HEK293 (cell line): ENCODE results near the gene KIAA0753.

Source experiments
- CTCF ChIA-PET: fragments of 350-600 bp; formaldehyde crosslinking; extraction: SDS; loops from one replicate; lab custom pipeline; 2021; ENCODE audit warnings: antibody characterized with exemption; lab: Yijun Ruan, JAX
- POLR2A ChIA-PET: fragments of 300-600 bp; formaldehyde crosslinking; extraction: SDS; loops from one replicate; lab custom pipeline; 2020; ENCODE audit warnings: antibody characterized with exemption, inconsistent platforms; lab: Yijun Ruan, JAX
- H3K27ac ChIP-seq: fragments of 200-500 bp; sonication (Bioruptor generic); 2 replicates; pipeline ENCODE4 v1.5.1; 2014; ENCODE audit warnings: low read depth, low read length, control low read depth, inconsistent platforms; ENCODE audit errors: extremely low read depth
- H3K36me3 ChIP-seq, 2 experiments: fragments of 200-500 bp in 1 of 2; sonication (Bioruptor generic) in 1 of 2; 1 replicate in 1 of 2; 2 replicates in 1 of 2; pipeline ENCODE4 v1.5.1; 2014 to 2017; ENCODE audit warnings: inconsistent platforms in 2 of 2, low read length in 2 of 2; ENCODE audit not compliant: control insufficient read depth in 2 of 2, insufficient read depth in 1 of 2
- H3K4me1 ChIP-seq: fragments of 200-500 bp; sonication (Bioruptor generic); 2 replicates; pipeline ENCODE4 v1.5.1; 2014; ENCODE audit warnings: mild to moderate bottlenecking, low read length, inconsistent platforms; ENCODE audit not compliant: control insufficient read depth, insufficient read depth
- H3K4me3 ChIP-seq: 2 replicates; pipeline ENCODE4 v1.5.1; 2011; ENCODE audit warnings: low read depth, mild to moderate bottlenecking, control low read depth, low read length, moderate library complexity
- H3K9me3 ChIP-seq: fragments of 200-500 bp; sonication (Bioruptor generic); 2 replicates; pipeline ENCODE4 v1.5.1; 2014; ENCODE audit warnings: low read depth, low read length, inconsistent platforms; ENCODE audit not compliant: control insufficient read depth, insufficient read depth
- SP2 ChIP-seq: fragments of 450-650 bp; formaldehyde crosslinking; IDR thresholded peaks from 2 replicates; pipeline ENCODE4 v1.5.1; 2016; ENCODE audit warnings: missing biosample characterization, missing genetic modification characterization
- ZFP69B ChIP-seq: fragments of 450-650 bp; formaldehyde crosslinking; IDR thresholded peaks from 2 replicates; pipeline ENCODE4 v1.5.1; 2016; ENCODE audit warnings: missing biosample characterization, missing genetic modification characterization
- ZNF10 ChIP-seq: fragments of 450-650 bp; formaldehyde crosslinking; IDR thresholded peaks from 2 replicates; pipeline ENCODE4 v1.5.1; 2017; ENCODE audit warnings: missing biosample characterization, missing genetic modification characterization
- ZNF133 ChIP-seq: fragments of 450-650 bp; formaldehyde crosslinking; IDR thresholded peaks from 2 replicates; pipeline ENCODE4 v1.5.1; 2016; ENCODE audit warnings: missing biosample characterization, missing genetic modification characterization
- ZNF155 ChIP-seq: fragments of 450-650 bp; formaldehyde crosslinking; IDR thresholded peaks from 2 replicates; pipeline ENCODE4 v1.5.1; 2016; ENCODE audit warnings: missing biosample characterization, missing genetic modification characterization
- ZNF274 ChIP-seq, 2 experiments: fragments of 200-500 bp in 1 of 2; fragments of 450-650 bp in 1 of 2; sonication (Bioruptor generic) in 1 of 2; formaldehyde crosslinking in 1 of 2; IDR thresholded peaks; 2 replicates each; pipeline versions ENCODE4 v1.5.1 to v1.6.1; 2014 to 2016; ENCODE audit warnings: borderline replicate concordance in 1 of 2, inconsistent platforms in 1 of 2, low read length in 1 of 2, missing biosample characterization in 1 of 2, missing genetic modification characterization in 1 of 2
- ZNF335 ChIP-seq: fragments of 450-650 bp; formaldehyde crosslinking; conservative IDR thresholded peaks from 2 replicates; pipeline ENCODE4 v1.5.1; 2016; ENCODE audit warnings: missing biosample characterization, missing genetic modification characterization
- ZNF394 ChIP-seq: fragments of 450-650 bp; formaldehyde crosslinking; IDR thresholded peaks from 2 replicates; pipeline ENCODE4 v1.5.1; 2016; ENCODE audit warnings: missing biosample characterization, missing genetic modification characterization, mild to moderate bottlenecking, moderate library complexity, borderline replicate concordance
- TF ChIP-seq, protein P1 (sequence below): fragments of 450-650 bp; formaldehyde crosslinking; conservative IDR thresholded peaks from 2 replicates; pipeline ENCODE4 v1.5.1; 2016; ENCODE audit warnings: low read depth, missing biosample characterization, missing genetic modification characterization
- TF ChIP-seq, protein P2 (sequence below): fragments of 450-650 bp; formaldehyde crosslinking; IDR thresholded peaks from 2 replicates; pipeline ENCODE4 v1.5.1; 2016; ENCODE audit warnings: missing biosample characterization, missing genetic modification characterization
- TF ChIP-seq, protein P3 (sequence below): fragments of 450-650 bp; formaldehyde crosslinking; IDR thresholded peaks from 2 replicates; pipeline ENCODE4 v1.5.1; 2016; ENCODE audit warnings: missing biosample characterization, missing genetic modification characterization, borderline replicate concordance
- TF ChIP-seq, protein P4 (sequence below): fragments of 450-650 bp; formaldehyde crosslinking; IDR thresholded peaks from 2 replicates; pipeline ENCODE4 v1.5.1; 2017; ENCODE audit warnings: missing biosample characterization, missing genetic modification characterization
- TF ChIP-seq, protein P5 (sequence below): fragments of 450-650 bp; formaldehyde crosslinking; IDR thresholded peaks from 2 replicates; pipeline ENCODE4 v1.5.0; 2017; ENCODE audit warnings: missing biosample characterization, missing genetic modification characterization, borderline replicate concordance
- TF ChIP-seq, protein P6 (sequence below): fragments of 450-650 bp; formaldehyde crosslinking; IDR thresholded peaks from 2 replicates; pipeline ENCODE4 v1.5.1; 2016; ENCODE audit warnings: missing biosample characterization, missing genetic modification characterization

Gene KIAA0753

DNA sequence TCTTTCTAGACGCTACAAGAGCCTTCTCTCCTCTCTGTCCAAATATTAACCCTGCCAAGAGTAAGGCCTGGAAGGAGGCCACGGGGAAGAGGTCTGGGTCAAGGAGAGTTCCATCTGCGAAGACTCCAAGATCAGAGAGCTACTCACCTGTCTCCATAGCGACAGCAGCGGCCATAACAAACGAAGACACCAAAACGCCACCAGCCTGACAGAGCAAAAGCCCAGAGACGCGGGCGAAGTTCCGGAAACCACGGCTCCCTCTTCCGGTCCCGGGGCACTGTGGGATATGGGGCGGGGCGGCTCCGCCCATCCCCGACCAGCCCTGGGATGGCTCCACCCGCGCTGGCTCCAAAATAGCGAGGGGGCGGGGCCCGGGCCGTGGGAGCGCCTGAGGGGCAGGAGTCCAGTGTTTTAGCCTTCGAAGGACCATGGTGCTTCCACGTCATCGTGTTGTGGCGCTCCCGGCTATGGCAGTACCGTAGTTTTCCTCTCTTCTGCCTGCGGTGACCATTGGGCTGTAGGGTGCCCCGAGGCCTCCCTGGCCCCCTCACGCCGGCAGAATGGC, 10.9 kb upstream of the KIAA0753 start, which contains the start of the genes C17orf100 and MED31 (continued):
- TF ChIP-seq SP2 (tag by site-specific recombination) = peak; percentile 94
- TF ChIP-seq, protein P1, sequence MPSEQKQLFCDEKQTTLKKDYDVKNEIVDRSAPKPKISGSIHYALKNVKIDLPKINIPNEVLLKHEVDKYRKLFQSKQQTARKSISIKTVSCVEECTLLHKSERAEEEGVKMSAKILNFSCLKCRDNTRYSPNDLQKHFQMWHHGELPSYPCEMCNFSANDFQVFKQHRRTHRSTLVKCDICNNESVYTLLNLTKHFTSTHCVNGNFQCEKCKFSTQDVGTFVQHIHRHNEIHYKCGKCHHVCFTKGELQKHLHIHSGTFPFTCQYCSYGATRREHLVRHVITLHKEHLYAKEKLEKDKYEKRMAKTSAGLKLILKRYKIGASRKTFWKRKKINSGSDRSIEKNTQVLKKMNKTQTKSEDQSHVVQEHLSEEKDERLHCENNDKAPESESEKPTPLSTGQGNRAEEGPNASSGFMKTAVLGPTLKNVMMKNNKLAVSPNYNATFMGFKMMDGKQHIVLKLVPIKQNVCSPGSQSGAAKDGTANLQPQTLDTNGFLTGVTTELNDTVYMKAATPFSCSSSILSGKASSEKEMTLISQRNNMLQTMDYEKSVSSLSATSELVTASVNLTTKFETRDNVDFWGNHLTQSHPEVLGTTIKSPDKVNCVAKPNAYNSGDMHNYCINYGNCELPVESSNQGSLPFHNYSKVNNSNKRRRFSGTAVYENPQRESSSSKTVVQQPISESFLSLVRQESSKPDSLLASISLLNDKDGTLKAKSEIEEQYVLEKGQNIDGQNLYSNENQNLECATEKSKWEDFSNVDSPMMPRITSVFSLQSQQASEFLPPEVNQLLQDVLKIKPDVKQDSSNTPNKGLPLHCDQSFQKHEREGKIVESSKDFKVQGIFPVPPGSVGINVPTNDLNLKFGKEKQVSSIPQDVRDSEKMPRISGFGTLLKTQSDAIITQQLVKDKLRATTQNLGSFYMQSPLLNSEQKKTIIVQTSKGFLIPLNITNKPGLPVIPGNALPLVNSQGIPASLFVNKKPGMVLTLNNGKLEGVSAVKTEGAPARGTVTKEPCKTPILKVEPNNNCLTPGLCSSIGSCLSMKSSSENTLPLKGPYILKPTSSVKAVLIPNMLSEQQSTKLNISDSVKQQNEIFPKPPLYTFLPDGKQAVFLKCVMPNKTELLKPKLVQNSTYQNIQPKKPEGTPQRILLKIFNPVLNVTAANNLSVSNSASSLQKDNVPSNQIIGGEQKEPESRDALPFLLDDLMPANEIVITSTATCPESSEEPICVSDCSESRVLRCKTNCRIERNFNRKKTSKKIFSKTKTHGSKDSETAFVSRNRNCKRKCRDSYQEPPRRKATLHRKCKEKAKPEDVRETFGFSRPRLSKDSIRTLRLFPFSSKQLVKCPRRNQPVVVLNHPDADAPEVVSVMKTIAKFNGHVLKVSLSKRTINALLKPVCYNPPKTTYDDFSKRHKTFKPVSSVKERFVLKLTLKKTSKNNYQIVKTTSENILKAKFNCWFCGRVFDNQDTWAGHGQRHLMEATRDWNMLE (tag by site-specific recombination) = peak; percentile 76

DNA sequence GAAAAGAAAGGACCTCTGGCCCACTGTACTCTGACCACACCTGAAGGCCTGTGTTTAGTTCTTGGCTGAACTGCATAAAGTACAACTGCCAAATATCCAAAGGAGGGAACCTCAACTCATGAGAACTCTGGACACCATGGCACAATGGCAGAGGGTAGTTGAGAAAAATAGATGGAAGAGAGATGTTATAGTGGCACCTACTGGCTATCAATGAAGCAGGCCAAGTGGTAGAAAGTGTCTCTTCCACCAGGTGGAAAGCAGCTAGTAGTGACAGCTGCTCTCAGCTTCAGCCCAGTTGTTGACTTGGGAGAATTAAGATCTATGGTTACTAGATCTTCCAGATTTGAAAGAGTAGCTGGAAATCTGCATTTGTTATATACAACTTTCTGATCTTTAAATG, 7.7 kb upstream of the KIAA0753 start:
- no peak overlapping the region for H3K27ac ChIP-seq
- peaks cover 15% of the 10 kb centered on the region for H3K4me1 ChIP-seq
- no peaks in the 10 kb centered on the region for H3K9me3 ChIP-seq
- ChIA-PET CTCF (interaction anchor here (0.7 to 1.0 kb wide), 3 partner anchors 19 to 177 kb away, joined by 3 to 6 read pairs (median 3); no protein-coding TSS in a partner anchor), POLR2A (interaction anchor here (0.6 to 1.3 kb wide), 2 partner anchors 8 to 83 kb away, joined by 4 to 5 read pairs; partner anchors contain the start of gene KIAA0753)
- H3K4me3 ChIP-seq = no peak overlapping the region
- H3K36me3 ChIP-seq = peaks cover 46 to 64% of the 10 kb centered on the region in 2 experiments
- TF ChIP-seq, protein P2, sequence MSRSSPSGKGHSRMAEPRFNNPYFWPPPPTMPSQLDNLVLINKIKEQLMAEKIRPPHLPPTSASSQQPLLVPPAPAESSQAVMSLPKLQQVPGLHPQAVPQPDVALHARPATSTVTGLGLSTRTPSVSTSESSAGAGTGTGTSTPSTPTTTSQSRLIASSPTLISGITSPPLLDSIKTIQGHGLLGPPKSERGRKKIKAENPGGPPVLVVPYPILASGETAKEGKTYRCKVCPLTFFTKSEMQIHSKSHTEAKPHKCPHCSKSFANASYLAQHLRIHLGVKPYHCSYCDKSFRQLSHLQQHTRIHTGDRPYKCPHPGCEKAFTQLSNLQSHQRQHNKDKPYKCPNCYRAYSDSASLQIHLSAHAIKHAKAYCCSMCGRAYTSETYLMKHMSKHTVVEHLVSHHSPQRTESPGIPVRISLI (tag by site-specific recombination) = no peak
- TF ChIP-seq ZNF335 (tag by site-specific recombination) (no peak), ZNF155 (no peak), ZNF133 (tag by site-specific recombination) (no peak), ZNF394 (tag by site-specific recombination) (no peak), ZFP69B (no peak), ZNF274 (IDR thresholded peaks at IDR 0.05; ENCODE audit: low read length) (no peak), ZNF274 (tag by site-specific recombination; IDR thresholded peaks at IDR 0.05; ENCODE audit: borderline replicate concordance) (no peak), ZNF10 (tag by site-specific recombination) (no peak)
- TF ChIP-seq, protein P3, sequence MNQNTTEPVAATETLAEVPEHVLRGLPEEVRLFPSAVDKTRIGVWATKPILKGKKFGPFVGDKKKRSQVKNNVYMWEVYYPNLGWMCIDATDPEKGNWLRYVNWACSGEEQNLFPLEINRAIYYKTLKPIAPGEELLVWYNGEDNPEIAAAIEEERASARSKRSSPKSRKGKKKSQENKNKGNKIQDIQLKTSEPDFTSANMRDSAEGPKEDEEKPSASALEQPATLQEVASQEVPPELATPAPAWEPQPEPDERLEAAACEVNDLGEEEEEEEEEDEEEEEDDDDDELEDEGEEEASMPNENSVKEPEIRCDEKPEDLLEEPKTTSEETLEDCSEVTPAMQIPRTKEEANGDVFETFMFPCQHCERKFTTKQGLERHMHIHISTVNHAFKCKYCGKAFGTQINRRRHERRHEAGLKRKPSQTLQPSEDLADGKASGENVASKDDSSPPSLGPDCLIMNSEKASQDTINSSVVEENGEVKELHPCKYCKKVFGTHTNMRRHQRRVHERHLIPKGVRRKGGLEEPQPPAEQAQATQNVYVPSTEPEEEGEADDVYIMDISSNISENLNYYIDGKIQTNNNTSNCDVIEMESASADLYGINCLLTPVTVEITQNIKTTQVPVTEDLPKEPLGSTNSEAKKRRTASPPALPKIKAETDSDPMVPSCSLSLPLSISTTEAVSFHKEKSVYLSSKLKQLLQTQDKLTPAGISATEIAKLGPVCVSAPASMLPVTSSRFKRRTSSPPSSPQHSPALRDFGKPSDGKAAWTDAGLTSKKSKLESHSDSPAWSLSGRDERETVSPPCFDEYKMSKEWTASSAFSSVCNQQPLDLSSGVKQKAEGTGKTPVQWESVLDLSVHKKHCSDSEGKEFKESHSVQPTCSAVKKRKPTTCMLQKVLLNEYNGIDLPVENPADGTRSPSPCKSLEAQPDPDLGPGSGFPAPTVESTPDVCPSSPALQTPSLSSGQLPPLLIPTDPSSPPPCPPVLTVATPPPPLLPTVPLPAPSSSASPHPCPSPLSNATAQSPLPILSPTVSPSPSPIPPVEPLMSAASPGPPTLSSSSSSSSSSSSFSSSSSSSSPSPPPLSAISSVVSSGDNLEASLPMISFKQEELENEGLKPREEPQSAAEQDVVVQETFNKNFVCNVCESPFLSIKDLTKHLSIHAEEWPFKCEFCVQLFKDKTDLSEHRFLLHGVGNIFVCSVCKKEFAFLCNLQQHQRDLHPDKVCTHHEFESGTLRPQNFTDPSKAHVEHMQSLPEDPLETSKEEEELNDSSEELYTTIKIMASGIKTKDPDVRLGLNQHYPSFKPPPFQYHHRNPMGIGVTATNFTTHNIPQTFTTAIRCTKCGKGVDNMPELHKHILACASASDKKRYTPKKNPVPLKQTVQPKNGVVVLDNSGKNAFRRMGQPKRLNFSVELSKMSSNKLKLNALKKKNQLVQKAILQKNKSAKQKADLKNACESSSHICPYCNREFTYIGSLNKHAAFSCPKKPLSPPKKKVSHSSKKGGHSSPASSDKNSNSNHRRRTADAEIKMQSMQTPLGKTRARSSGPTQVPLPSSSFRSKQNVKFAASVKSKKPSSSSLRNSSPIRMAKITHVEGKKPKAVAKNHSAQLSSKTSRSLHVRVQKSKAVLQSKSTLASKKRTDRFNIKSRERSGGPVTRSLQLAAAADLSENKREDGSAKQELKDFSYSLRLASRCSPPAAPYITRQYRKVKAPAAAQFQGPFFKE (tag by site-specific recombination) = no peak
- TF ChIP-seq, protein P4, sequence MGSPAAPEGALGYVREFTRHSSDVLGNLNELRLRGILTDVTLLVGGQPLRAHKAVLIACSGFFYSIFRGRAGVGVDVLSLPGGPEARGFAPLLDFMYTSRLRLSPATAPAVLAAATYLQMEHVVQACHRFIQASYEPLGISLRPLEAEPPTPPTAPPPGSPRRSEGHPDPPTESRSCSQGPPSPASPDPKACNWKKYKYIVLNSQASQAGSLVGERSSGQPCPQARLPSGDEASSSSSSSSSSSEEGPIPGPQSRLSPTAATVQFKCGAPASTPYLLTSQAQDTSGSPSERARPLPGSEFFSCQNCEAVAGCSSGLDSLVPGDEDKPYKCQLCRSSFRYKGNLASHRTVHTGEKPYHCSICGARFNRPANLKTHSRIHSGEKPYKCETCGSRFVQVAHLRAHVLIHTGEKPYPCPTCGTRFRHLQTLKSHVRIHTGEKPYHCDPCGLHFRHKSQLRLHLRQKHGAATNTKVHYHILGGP (tag by site-specific recombination) = no peak
- TF ChIP-seq, protein P5, sequence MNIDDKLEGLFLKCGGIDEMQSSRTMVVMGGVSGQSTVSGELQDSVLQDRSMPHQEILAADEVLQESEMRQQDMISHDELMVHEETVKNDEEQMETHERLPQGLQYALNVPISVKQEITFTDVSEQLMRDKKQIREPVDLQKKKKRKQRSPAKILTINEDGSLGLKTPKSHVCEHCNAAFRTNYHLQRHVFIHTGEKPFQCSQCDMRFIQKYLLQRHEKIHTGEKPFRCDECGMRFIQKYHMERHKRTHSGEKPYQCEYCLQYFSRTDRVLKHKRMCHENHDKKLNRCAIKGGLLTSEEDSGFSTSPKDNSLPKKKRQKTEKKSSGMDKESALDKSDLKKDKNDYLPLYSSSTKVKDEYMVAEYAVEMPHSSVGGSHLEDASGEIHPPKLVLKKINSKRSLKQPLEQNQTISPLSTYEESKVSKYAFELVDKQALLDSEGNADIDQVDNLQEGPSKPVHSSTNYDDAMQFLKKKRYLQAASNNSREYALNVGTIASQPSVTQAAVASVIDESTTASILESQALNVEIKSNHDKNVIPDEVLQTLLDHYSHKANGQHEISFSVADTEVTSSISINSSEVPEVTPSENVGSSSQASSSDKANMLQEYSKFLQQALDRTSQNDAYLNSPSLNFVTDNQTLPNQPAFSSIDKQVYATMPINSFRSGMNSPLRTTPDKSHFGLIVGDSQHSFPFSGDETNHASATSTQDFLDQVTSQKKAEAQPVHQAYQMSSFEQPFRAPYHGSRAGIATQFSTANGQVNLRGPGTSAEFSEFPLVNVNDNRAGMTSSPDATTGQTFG (tag by site-specific recombination) = no peak
- TF ChIP-seq, protein P6, sequence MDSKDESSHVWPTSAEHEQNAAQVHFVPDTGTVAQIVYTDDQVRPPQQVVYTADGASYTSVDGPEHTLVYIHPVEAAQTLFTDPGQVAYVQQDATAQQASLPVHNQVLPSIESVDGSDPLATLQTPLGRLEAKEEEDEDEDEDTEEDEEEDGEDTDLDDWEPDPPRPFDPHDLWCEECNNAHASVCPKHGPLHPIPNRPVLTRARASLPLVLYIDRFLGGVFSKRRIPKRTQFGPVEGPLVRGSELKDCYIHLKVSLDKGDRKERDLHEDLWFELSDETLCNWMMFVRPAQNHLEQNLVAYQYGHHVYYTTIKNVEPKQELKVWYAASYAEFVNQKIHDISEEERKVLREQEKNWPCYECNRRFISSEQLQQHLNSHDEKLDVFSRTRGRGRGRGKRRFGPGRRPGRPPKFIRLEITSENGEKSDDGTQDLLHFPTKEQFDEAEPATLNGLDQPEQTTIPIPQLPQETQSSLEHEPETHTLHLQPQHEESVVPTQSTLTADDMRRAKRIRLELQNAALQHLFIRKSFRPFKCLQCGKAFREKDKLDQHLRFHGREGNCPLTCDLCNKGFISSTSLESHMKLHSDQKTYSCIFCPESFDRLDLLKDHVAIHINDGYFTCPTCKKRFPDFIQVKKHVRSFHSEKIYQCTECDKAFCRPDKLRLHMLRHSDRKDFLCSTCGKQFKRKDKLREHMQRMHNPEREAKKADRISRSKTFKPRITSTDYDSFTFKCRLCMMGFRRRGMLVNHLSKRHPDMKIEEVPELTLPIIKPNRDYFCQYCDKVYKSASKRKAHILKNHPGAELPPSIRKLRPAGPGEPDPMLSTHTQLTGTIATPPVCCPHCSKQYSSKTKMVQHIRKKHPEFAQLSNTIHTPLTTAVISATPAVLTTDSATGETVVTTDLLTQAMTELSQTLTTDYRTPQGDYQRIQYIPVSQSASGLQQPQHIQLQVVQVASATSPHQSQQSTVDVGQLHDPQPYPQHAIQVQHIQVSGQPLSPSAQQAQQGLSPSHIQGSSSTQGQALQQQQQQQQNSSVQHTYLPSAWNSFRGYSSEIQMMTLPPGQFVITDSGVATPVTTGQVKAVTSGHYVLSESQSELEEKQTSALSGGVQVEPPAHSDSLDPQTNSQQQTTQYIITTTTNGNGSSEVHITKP = no peak
